ENCODE data around the gene GMDS. TPM values are rescaled to one million over a fixed set of nuclear protein-coding genes. Genes with fewer than 3 reads are reported as not detected.

The GMDS gene
- total and polyA plus RNA-seq, 2 of the 4 experiments (the other 2 are of a cell fraction) = 7.3 to 21.9 TPM

DNA sequence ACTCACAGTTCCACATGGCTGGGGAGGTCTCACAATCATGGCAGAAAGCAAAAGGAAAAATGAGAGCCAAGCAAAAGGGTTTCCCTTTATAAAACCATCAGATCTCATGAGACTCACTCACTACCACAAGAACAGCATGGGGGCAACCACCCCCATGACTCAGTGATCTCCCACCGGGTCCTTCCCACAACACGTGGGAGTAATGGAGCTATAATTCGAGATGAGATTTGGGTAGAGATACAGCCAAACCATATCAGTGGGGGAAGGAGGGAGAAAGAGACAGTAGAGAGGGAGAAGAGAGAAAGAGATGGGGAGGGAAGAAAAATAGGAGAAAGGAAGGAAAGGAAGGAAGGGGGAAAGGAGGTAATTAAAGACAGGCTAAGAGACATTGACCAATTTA, 30.1 kb downstream of the GMDS start:
- no peaks in the 10 kb centered on the region for H3K9me3 ChIP-seq (ENCODE audit: control insufficient read depth, insufficient read depth, low read length)
- no peak overlapping the region for H3K4ac ChIP-seq (ENCODE audit: low read depth, low read length)
- no peak overlapping the region for H3K27ac ChIP-seq (ENCODE audit: insufficient read depth, low read length)
- ChIA-PET CTCF (no interaction called here), POLR2A (ENCODE audit: unreplicated experiment) (no interaction called here)
- H2BK5ac ChIP-seq (ENCODE audit: low read depth, low read length, poor library complexity, severe bottlenecking) = no peak overlapping the region
- no peak overlapping the region for H2BK15ac ChIP-seq (ENCODE audit: low read depth, low read length)
- no CpG with 5 or more reads among the region's 3 CpGs for WGBS, 2 experiments (ENCODE audit: extremely low coverage in 2 of 2, insufficient read length in 1 of 2)
- in situ Hi-C loops (cut with MboI; ENCODE audit: low sequenced_read_pairs) = no loop called here
- H2AFZ ChIP-seq (replicated peaks; ENCODE audit: low read length, poor library complexity) = no peak overlapping the region
- no peak for ATAC-seq (ENCODE audit: low read depth)
- H3K9me1 ChIP-seq (ENCODE audit: insufficient read depth, low read length) = no peaks in the 10 kb centered on the region; the same call in 1 of the 2 replicates
- H3K4me3 ChIP-seq (ENCODE audit: insufficient read depth, low read depth, low read length) = no peak overlapping the region
- no peak overlapping the region for H3K4me2 ChIP-seq (ENCODE audit: low read depth, low read length)
- H3K14ac ChIP-seq (replicated peaks; ENCODE audit: low read depth, low read length) = no peak overlapping the region
- H3K79me1 ChIP-seq (ENCODE audit: low read depth in 1 of 2, low read length in 2 of 2) = no peaks in the 10 kb centered on the region; a peak in 1 of 4 replicates
- no peak overlapping the region for H4K8ac ChIP-seq (ENCODE audit: low read depth in 2 of 2, low read length in 2 of 2)
- no peak overlapping the region for H3K56ac ChIP-seq (ENCODE audit: extremely low read depth, insufficient read depth, low read length)
- H2BK20ac ChIP-seq (ENCODE audit: low read depth, low read length) = no peak overlapping the region
- no peaks in the 10 kb centered on the region for H3K4me1 ChIP-seq (ENCODE audit: control insufficient read depth, insufficient read depth, low read length)
- DNase-seq = no peak
- no peaks in the 10 kb centered on the region for H3K36me3 ChIP-seq (ENCODE audit: control insufficient read depth, insufficient read depth, low read length)
- H3K9ac ChIP-seq (ENCODE audit: low read depth, low read length) = no peak overlapping the region
- H2AK9ac ChIP-seq (replicated peaks; ENCODE audit: low read depth, low read length, poor library complexity) = no peak overlapping the region
- H3K27me3 ChIP-seq (ENCODE audit: control insufficient read depth, insufficient read depth, low read length) = no peaks in the 10 kb centered on the region
- H3K23ac ChIP-seq (ENCODE audit: low read depth, low read length) = no peak overlapping the region
- no peaks in the 10 kb centered on the region for H4K20me1 ChIP-seq (ENCODE audit: insufficient read depth, low read length)
- no peak overlapping the region for H2BK120ac ChIP-seq (ENCODE audit: low read depth, low read length)
- no peak overlapping the region for H4K91ac ChIP-seq (ENCODE audit: insufficient read depth, low read depth, low read length)
- no peak overlapping the region for H2AK5ac ChIP-seq (ENCODE audit: low read depth, low read length)
- no peak overlapping the region for H3K18ac ChIP-seq (ENCODE audit: low read depth, low read length)
- dilution Hi-C loops (cut with HindIII; ENCODE audit: low sequenced_read_pairs, unreplicated experiment) = no loop called here
- no peak overlapping the region for H4K5ac ChIP-seq (ENCODE audit: low read depth, low read length)
- TF ChIP-seq, protein P1, sequence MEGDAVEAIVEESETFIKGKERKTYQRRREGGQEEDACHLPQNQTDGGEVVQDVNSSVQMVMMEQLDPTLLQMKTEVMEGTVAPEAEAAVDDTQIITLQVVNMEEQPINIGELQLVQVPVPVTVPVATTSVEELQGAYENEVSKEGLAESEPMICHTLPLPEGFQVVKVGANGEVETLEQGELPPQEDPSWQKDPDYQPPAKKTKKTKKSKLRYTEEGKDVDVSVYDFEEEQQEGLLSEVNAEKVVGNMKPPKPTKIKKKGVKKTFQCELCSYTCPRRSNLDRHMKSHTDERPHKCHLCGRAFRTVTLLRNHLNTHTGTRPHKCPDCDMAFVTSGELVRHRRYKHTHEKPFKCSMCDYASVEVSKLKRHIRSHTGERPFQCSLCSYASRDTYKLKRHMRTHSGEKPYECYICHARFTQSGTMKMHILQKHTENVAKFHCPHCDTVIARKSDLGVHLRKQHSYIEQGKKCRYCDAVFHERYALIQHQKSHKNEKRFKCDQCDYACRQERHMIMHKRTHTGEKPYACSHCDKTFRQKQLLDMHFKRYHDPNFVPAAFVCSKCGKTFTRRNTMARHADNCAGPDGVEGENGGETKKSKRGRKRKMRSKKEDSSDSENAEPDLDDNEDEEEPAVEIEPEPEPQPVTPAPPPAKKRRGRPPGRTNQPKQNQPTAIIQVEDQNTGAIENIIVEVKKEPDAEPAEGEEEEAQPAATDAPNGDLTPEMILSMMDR (conservative IDR thresholded peaks at IDR 0.05; ENCODE audit: low read depth, low read length) = no peak
- no peak for TF ChIP-seq RAD21 (IDR thresholded peaks at IDR 0.05; ENCODE audit: low read length)
- no peak for TF ChIP-seq CEBPB (IDR thresholded peaks at IDR 0.05; ENCODE audit: low read depth, low read length)
- no peak for TF ChIP-seq RCOR1 (IDR thresholded peaks at IDR 0.05; ENCODE audit: insufficient replicate concordance, low read length)
- TF ChIP-seq MAZ (IDR thresholded peaks at IDR 0.05; ENCODE audit: borderline replicate concordance, low read depth, low read length) = no peak
- TF ChIP-seq CHD1 (IDR thresholded peaks at IDR 0.05; ENCODE audit: low read depth, low read length) = no peak
- no peak for TF ChIP-seq BHLHE40 (IDR thresholded peaks at IDR 0.05; ENCODE audit: low read depth, low read length)
- TF ChIP-seq FOS (IDR thresholded peaks at IDR 0.05; ENCODE audit: low read depth, low read length) = no peak
- no peak for TF ChIP-seq SMC3 (IDR thresholded peaks at IDR 0.05; ENCODE audit: low read depth, low read length)
- no peak for TF ChIP-seq MAFK (IDR thresholded peaks at IDR 0.05; ENCODE audit: low read depth, low read length)
- TF ChIP-seq, protein P2, sequence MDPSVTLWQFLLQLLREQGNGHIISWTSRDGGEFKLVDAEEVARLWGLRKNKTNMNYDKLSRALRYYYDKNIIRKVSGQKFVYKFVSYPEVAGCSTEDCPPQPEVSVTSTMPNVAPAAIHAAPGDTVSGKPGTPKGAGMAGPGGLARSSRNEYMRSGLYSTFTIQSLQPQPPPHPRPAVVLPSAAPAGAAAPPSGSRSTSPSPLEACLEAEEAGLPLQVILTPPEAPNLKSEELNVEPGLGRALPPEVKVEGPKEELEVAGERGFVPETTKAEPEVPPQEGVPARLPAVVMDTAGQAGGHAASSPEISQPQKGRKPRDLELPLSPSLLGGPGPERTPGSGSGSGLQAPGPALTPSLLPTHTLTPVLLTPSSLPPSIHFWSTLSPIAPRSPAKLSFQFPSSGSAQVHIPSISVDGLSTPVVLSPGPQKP (IDR thresholded peaks at IDR 0.05; ENCODE audit: borderline replicate concordance, low read depth, low read length) = no peak
- no peak for TF ChIP-seq NFE2L2 (IDR thresholded peaks at IDR 0.05; ENCODE audit: low read depth, low read length)
- intact Hi-C loops (cut with micrococcal nuclease) = no loop called here
- BruUV-seq (replicated peaks) = no TSS peak
